Measurements from ENCODE around the gene AMT.
A peak's percentile ranks its signal among the peaks of the same experiment; 100 is the strongest.

Gene AMT, protein sequence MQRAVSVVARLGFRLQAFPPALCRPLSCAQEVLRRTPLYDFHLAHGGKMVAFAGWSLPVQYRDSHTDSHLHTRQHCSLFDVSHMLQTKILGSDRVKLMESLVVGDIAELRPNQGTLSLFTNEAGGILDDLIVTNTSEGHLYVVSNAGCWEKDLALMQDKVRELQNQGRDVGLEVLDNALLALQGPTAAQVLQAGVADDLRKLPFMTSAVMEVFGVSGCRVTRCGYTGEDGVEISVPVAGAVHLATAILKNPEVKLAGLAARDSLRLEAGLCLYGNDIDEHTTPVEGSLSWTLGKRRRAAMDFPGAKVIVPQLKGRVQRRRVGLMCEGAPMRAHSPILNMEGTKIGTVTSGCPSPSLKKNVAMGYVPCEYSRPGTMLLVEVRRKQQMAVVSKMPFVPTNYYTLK

DNA sequence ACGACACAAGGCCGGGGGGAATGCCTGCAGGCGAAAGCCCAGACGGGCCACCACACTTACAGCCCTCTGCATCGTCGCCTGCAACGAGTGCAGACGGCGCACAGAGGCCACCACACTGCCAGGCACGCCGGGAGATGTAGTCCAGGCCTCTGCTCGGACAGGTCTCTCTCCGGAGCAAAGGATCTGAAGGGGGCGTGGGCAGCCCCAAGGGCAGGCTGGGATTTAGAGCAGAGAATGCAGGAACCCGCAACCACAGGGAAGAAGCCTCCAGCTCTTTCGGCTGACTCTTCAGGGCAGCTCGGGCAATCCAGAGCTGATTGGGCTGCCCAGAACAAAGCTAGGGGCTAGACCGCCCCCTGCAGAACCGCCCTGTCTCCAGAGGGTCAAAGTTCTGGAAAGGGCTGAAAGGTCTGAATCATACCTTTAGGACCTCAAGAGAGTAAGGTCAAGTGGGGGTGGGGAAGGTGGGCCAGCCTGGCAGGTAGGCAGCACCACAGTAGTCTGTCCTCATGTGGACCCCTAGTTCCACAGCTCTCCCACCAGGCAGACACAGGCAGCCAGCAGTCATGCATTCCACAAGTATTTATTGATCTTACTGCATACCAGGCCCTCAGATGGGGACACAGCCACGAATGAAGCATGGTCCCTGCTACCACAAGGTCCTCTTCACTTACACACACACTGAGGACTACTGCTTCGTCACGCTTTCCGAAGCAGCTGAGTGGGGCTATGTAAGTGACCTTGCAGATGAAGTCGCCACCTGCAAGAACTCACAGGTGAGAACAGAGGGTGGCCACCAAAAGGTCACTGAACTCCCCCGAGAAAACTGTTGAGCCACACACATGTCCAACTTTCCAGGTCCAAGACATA is at the start of gene AMT:
Gene AMT (minus strand): TSS at position 95 of the 870 bp plus-strand sequence. CDS start 23 bp downstream, at position 72.
- no peak for DNase-seq

DNA sequence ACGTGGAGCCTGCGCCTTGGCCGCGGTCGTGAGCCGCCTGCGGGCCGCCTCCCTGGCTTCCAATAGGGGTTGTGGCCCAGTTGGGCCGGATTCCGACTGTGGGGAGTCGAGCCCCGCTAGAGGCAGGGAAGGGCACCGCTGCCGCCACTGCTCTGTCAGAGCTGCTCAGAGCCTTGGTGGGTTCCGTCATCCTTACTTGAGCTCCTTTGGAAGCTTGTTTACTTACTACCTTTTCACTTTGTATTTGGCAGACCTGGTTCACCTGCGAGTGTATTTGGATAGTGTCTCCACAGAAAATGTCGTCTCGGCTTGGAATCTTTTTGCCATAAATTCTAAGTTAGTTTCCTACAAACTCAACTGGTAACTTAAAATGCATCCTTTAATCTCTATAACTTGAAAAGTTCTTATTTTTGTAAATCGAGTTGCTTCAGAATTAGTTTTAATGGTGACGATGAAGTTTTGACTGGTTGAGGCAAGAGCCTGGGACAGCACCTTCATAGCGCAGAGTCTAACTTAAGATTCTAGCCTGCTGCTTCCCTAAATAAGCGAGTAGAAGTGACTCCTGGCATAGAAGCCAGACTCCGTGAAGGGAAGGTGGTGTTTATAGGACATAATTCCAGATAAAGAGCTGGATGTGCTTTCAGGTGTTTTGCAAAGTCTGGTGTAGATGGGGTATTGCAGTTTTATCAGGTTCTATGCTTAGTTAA is 48.6 kb upstream of the AMT start:
- no peak for DNase-seq

DNA sequence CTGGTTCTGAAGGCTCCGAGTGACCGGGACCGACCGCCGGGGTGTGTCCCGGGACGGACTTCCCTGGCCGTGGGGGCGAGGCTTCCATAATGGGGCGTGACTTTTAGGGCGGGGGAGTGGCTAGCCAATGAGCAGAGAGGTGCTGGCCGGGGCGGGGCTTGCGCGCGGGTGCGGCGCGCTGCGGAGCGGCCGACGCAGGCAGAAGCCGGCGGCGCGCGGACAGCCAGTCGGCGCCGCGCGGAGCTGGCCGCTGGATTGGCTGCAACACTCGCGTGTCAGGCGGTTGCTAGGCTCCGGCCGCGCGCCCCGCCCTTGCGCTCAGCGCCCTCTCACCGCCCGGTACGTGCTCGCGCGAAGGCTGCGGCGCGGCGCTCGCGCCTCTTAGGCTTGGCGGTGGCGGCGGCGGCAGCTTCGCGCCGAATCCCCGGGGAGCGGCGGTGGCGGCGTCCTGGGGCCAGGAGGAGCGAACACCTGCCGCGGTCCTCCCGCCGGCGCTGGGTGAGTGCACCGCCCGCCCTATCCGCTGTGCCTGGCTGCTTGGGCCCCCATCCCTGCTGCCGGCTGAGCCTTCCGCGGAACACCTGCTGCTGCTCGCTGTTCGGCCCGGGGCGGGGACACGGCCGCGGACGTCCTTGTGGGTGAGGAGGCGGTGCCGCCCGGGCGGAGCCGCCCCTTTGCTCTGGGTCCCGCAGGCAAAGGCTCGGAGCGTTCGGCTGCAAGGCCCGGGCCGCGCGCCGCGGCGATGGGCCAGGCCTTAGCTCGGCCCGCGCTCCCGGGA is 47.9 kb upstream of the AMT start, which contains the start of gene DAG1:
Gene DAG1 (plus strand): TSS at position 332 of the 778 bp plus-strand sequence. CDS start 40,268 bp downstream, outside the sequence.
- DNase-seq, result peak; percentile 88

DNA sequence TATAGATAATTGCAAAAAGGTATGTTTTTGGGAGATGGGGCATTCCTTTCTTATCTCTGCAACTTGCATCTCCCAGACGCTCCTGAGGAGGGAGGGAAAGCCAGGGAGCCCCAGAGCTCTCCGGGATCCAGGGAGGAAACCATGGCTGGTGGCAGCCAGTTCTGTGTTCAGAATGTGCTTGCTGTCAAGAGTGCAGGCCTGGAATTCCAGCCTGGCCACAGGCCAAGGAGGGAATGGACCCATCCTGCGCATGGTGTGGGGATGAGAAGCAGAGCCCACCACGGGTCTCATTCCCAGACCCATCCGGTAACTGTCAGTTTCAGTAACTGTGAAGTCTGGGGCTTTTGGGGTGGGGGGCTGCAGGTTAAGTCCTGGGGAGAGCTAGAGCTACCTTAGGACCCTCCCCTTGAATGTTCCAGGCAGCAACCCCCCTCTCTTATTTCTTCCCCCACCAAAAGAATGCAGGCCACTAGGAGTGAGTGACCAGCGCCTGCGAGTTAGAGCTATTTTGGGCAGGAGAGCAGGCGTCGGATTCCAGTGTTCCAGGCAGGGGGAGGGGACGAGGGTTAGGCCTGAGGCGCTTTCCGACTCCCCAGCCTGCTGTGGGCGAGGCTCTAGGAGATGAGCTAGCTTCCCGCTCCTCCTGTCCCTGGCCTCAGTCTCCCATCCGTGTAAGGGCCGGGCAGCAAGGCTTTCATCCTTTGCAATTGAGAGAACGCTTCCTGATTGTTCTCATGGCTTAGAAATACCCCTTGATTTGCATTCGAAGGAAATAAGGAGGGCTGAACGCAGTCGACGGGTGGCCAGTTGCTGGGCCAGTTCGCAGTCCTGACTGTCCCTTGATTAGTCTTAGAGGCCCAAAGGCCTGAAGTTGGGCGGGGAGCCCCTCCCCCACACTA is 47.0 kb upstream of the AMT start:
- no peak for DNase-seq

DNA sequence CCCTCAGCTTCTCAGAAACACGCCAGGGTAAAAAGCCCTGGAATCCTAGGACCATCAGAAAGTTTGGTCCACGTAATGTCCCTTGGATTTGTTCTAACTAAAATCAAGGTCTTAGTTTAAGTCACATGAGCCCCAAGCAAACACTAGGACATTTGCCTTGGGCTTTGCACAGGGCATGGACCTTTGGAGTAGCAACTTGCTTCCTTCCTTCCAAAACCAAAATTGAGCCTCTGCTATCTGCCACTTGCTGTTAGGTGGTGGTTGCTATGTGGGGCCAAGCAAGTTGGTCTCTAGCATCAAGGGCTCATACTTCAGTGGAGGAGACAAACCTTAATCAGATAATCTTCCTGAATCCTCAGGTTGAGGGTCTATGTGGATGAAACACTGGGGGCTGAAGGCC is 43.8 kb upstream of the AMT start:
- DNase-seq, result no peak

DNA sequence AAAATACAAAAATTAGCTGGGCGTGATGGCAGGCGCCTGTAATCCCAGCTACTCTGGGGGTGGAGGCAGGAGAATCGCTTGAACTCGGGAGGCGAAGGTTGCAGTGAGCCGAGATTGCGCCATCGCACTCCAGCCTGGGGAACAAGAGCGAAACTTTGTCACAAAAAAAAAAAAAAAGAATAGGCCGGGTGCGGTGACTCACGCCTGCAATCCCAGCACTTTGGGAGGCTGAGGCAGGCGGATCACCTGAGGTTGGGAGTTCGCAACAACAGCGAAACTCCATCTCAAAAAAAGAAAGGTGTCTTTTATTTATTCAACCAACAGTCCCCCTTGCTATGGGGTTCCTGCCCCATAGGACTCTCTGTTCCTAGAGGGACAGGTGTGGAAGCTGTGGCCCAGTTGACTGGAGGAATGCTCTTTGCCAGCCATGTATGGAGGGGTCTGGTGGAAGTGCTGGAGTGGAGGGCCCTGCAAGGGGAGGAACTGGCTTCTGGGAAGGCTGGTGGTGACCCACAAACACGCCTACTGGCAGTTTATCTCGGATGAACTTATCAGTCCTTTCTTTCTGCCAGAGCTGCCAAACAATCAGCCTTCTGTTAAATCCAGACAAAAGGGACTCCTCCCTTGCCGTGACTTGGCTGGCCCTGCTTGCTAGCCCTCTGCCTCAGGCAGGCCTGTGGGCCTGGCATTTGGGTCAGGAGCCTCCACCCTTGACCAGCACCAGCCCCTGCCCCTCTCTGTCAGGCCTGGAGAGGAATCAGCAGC is 43.2 kb upstream of the AMT start:
- no peak for DNase-seq

DNA sequence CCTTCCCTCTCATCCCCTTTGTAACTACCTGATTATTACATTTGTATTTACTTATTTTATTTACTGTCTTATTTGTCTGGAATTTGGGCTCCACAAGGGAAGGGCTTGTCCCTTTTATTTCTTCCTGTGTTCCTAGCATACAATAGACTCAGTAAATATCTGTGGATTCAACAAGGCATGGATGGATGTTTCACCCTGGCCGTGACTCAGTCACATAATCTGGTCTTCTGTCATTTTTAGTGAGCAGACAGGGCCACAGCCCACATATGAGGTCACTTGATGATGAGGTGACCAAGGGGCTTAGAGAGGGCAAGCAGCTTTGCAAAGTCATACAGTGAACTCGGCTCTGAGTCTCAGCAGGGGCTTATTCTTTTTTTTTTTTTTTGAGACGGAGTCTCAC is 39.9 kb upstream of the AMT start:
- DNase-seq, result no peak

DNA sequence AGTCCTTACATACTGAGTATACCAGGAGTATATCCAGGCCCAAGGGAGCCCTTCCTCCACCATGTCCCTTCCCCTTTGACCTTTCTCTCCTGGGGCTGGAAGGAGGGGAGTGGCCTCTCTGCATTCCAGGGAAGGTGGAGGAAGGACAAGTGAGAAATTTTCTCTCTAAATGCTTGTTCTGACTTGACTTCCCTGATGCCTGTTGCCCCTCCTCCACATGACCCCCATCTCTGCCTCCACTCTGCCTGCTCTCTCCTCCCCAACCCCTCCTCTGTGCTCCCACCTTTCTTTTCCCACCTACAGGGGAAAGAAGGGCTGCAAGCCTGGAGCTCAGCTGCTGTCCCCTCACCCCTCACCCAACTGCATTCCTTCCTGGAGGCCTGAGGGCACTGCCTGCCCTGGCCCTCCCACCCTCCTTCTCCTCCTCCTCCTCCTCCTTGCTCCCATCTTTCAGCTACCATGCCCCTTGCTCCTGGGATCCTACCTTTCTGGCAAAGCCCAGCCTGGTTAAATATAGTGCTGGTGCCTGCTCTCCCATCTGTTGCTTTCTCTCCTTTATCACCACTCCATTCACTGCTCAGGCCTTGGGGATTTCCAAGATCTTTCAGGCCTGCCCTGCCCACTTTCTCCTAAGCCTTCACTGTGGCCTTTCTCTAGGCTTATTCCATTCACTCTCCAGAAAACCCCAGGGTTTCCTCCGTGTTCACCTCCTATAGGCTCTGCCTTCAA is 39.3 kb upstream of the AMT start:
- no peak for DNase-seq

DNA sequence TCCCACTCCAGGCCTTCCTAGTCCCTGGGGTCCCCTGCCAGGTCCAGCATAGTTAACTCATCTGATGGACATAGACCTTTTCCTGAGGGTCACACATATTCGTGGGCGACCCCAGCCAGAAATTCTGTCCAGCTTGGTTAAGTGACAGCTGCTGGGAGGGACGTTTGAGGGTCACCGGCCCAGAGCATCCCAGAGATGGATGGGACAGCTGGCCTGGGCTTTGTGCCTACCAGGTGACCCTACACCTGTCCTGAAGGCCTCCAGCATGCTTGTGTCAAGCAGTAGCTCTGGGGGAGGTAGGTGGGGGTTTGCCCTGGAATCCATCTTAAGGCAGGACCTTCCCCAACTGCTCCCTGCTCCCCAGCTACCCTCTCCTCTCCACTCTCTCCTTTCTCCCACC is 38.7 kb upstream of the AMT start:
- no peak for DNase-seq

DNA sequence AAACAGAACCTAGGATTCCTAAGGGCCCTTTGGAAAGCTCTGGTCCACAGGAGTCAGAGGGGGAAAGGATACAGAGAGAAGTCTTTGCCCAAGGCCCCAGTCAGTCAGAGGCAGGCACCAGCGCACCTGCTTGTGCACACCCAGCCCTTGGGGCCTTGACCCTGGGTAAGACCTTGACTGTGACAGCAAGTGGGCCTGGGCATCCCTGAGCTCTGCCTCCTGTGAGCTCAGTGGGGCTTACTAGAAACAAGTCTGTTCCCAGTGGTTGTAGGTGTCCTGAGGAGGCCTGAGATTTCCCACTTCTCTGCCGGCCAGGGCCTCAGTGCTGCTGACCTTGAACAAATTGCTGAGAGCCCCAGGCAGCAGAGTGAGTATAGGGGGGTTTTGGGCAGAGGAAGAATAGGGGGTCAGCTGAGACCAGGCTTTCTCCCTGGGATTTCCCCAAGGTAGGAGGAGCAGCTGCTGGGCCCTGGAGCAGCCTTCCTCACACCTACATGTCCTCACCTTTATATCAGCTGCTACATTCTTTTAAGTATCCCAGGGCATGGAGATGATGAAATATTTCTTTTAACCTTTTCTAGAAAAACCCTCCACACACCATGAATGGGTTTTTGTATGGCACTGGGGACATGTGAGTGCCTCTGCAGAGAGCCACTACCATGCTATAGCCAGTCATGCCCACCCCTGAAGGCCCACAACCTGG is 38.1 kb upstream of the AMT start:
- no peak for DNase-seq

DNA sequence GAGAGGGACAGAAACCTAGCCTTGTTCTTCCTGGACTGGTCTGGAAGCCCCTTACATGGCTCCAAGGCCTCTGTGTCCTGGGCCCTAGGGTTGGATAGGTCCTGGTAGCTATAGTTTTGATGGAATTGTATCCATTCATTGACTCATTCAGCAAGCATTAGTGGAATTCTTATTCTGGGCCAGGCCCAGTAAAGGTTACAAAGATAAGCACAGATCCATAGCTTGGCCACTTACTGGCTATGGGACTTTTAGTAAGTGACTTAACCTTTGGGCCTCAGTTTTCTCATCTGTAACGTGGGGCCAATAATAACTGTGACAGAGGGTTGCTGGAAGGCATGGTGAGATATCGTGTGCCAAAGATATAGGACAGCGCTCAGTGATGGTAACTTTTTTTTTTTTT is 34.2 kb upstream of the AMT start:
- no peak for DNase-seq

DNA sequence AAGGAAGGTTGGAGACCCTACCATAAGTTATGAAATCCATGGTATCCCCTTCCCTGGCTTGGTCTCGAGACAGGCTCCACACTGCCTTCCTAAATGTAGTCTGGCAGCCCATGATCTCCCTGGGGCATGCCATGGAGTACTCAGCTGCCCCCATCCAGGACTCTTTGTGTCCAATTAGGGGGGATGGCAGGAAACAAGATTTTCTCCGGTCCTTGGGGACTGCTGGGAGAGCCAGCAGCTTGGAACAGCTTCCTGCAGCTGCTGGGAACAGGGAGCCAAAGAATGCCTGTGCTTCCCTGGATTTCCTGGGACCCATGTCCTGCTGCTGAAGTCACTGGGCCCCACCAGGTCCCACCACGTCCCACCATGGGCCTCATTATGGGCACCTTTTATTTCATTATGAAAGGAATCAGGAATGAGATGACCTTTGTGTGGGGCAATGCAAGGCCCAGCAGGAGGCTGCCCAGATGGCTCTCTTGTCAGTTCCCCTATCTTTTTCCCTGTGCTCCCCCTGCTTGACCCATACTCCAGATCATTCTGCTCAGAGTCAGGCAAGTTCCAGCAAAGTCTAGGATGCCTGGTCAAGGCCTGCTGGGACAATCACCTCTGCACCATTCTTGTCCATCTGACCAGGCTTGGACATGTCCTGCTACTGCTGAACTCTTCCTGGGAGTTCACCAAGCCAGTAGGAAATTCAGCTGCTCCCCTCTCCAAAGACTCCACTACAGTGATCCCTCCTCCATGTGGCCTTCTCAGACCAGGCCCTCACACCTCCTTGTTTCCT is 32.8 kb upstream of the AMT start:
- no peak for DNase-seq

DNA sequence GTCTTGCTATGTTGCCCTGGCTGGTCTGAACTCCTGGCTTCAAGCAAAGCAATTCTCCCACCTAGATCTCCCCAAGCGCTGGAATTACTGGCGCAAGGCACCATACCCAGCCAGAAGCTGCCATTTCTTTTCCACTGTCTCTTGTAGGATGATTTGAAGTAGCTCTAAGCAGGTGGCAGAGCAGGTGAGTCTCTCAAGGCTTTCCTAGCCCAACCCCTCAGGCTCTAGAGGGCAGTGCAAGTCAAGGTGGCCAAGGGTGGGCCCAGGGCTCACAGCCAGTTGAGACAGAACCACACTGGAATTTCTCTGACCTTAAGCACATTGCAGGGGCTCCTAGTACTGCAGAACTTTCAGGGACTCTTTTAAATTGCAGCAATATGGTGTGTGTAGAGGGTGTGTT is 32.2 kb upstream of the AMT start:
- DNase-seq, result no peak

DNA sequence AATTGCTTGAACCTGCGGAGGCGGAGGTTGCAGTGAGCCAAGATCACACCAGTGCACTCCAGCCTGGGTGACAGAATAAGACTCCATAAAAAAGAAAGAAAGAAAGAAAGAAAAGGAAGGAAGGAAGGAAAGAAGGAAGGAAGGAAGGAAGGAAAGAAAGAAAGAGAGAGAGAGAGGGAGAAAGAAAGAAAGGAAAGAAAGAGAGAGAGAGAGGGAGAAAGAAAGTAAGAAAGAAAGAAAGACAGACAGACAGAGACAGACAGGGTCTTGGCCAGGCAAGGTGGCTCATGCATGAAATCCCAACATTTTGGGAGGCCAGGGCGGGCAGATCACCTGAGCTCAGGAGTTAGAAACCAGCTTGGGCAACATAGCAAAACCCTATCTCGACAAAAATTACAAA is 31.3 kb upstream of the AMT start:
- DNase-seq, result no peak

DNA sequence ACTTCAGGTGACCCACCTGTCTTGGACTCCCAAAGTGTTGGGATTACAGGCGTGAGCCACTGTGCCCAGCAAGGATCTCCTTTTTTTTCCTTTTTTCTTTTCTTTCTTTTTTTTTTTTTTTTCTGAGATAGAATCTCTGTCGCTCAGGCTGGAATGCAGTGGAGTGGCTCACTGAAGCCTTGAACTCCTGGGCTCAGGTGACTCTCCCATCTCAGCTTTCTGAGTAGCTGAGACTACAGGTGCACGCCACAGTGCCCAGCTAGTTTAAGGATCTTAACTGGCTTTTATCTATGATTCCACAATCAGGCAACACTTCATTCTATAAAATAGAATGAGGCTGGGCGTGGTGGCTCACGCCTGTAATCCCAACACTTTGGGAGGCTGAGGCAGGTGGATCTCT is 23.1 kb upstream of the AMT start:
- DNase-seq, result no peak

DNA sequence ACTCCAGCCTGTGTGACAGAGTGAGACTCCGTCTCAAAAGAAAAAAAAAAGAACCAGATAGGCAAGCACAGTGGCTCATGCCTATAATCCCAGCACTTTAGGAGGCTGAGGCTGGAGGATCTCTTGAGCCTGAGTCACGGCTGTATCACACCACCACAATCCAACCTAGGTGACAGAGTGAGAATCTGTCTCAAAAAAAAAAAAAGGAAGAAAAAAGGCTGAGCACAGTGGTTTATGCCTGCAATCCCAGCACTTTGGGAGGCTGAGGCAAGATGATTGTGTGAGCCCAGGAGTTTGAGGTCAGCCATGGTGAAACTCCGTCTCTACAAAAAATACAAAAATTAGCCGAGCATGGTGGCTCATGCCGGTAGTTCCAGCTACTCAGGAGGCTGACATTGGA is 12.5 kb upstream of the AMT start:
- DNase-seq, result no peak

DNA sequence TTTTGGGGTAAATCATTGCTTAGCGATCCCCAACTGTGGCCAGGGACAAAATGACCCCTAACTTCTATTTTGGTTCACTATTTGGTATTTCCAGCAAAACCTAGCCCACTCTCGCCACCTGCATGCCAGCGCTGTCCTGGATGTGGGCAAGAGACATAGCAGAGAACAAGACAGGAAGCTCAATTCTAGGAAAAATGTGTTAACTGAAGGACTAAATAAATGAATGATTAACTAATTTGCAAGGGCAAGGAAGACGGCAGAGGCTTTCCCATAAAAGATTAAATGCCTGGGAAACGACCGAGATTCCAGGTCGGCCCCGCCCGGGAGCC is 6.4 kb upstream of the AMT start:
- no peak for DNase-seq

DNA sequence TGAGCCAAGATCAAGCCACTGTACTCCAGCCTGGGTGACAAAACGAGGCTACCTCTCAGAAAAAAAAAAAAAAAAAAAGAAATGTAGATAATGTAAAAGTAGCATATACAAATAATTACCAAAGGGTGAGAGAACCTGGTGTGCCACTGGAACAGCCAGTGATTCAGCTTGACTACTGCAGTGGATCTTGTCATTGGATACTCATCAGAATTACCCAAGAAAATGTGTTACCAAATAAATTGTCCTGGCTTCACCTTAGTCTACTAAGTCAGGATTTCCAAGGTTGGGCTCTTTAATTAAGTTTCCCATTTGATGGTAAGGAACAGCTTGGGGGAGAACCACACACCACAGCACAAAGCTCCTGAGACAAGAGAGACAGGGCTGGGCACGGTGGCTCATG is 5.3 kb upstream of the AMT start:
- DNase-seq, result no peak

DNA sequence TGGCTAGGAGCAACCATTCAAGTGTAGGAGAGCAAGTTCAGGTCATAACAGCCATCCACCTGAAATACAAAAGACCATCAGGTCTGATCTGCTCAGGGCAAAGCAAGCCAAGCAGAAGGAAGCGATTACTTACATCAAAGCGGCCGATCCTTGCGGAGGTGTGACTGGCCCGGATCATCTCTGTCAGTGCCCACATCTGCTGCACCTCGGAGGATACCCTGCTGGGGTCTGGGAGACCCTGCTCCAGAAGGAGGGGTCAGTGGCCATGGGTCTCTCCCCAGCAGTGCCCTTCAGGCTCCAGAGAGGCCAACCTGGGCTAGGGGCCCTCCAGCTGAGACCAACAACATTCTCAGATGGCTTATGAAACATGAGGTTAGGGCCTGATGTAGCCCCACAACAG is 2.5 kb upstream of the AMT start:
- no peak for DNase-seq

Data from activated CD4-positive, alpha-beta T cell treated with anti-CD3 and anti-CD28 coated beads for 1 hour (primary cell).